ENCODE results near the gene ZFAND4.

Gene ZFAND4

GRCh38 chr10:45625879-45626278 lies 46.7 kb downstream of the ZFAND4 start:
- H3K9me3 ChIP-seq (ENCODE audit: insufficient read depth, low read depth, low read length), result no peaks in the 10 kb centered on the region
- TF ChIP-seq, protein P1, sequence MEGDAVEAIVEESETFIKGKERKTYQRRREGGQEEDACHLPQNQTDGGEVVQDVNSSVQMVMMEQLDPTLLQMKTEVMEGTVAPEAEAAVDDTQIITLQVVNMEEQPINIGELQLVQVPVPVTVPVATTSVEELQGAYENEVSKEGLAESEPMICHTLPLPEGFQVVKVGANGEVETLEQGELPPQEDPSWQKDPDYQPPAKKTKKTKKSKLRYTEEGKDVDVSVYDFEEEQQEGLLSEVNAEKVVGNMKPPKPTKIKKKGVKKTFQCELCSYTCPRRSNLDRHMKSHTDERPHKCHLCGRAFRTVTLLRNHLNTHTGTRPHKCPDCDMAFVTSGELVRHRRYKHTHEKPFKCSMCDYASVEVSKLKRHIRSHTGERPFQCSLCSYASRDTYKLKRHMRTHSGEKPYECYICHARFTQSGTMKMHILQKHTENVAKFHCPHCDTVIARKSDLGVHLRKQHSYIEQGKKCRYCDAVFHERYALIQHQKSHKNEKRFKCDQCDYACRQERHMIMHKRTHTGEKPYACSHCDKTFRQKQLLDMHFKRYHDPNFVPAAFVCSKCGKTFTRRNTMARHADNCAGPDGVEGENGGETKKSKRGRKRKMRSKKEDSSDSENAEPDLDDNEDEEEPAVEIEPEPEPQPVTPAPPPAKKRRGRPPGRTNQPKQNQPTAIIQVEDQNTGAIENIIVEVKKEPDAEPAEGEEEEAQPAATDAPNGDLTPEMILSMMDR (conservative IDR thresholded peaks at IDR 0.05; ENCODE audit: low read length), result no peak
- no peak for TF ChIP-seq EZH2phosphoT487 (IDR thresholded peaks at IDR 0.05; ENCODE audit: borderline replicate concordance)

GRCh38 chr10:45624724-45625123 lies 47.8 kb downstream of the ZFAND4 start:
- Histone ChIP-seq H3K9ac (ENCODE audit: low read depth, low read length, poor library complexity, severe bottlenecking) (no peak overlapping the region), H3K27me3 (ENCODE audit: insufficient read depth, low read length, poor library complexity, severe bottlenecking) (no peaks in the 10 kb centered on the region), H3F3A (ENCODE audit: low read depth) (no peaks in the 10 kb centered on the region), H3K4me2 (ENCODE audit: low read depth, low read length, poor library complexity, severe bottlenecking) (no peak overlapping the region), H3K9me2 (replicated peaks; ENCODE audit: low read depth, low read length) (no peaks in the 10 kb centered on the region), H3K4me3 (ENCODE audit: low read length, poor library complexity, severe bottlenecking) (no peak overlapping the region), H4K20me1 (ENCODE audit: insufficient read depth, low read length, poor library complexity, severe bottlenecking) (no peaks in the 10 kb centered on the region), H3K4me1 (ENCODE audit: insufficient read depth, low read length, poor library complexity, severe bottlenecking) (no peaks in the 10 kb centered on the region), H3K79me2 (ENCODE audit: insufficient read depth, low read length) (no peaks in the 10 kb centered on the region), H3K36me3 (ENCODE audit: insufficient read depth, low read length) (no peaks in the 10 kb centered on the region), H3K9me3 (ENCODE audit: insufficient read depth, low read depth, low read length) (no peaks in the 10 kb centered on the region), H2AFZ (ENCODE audit: low read length) (no peak overlapping the region)
- TF ChIP-seq EZH2phosphoT487 (IDR thresholded peaks at IDR 0.05; ENCODE audit: borderline replicate concordance), result no peak
- TF ChIP-seq, protein P1 (conservative IDR thresholded peaks at IDR 0.05; ENCODE audit: low read length), result no peak

More at GRCh38 chr10:45625879-45626278, 46.7 kb downstream of the ZFAND4 start:
- Histone ChIP-seq H3K9ac (ENCODE audit: low read depth, low read length, poor library complexity, severe bottlenecking) (no peak overlapping the region), H4K20me1 (ENCODE audit: insufficient read depth, low read length, poor library complexity, severe bottlenecking) (no peaks in the 10 kb centered on the region), H3K4me3 (ENCODE audit: low read length, poor library complexity, severe bottlenecking) (no peak overlapping the region), H3F3A (ENCODE audit: low read depth) (no peaks in the 10 kb centered on the region), H3K27me3 (ENCODE audit: insufficient read depth, low read length, poor library complexity, severe bottlenecking) (no peaks in the 10 kb centered on the region), H3K79me2 (ENCODE audit: insufficient read depth, low read length) (no peaks in the 10 kb centered on the region), H2AFZ (ENCODE audit: low read length) (no peak overlapping the region), H3K9me2 (replicated peaks; ENCODE audit: low read depth, low read length) (no peaks in the 10 kb centered on the region), H3K36me3 (ENCODE audit: insufficient read depth, low read length) (no peaks in the 10 kb centered on the region), H3K4me1 (ENCODE audit: insufficient read depth, low read length, poor library complexity, severe bottlenecking) (no peaks in the 10 kb centered on the region), H3K4me2 (ENCODE audit: low read depth, low read length, poor library complexity, severe bottlenecking) (no peak overlapping the region)

DNA sequence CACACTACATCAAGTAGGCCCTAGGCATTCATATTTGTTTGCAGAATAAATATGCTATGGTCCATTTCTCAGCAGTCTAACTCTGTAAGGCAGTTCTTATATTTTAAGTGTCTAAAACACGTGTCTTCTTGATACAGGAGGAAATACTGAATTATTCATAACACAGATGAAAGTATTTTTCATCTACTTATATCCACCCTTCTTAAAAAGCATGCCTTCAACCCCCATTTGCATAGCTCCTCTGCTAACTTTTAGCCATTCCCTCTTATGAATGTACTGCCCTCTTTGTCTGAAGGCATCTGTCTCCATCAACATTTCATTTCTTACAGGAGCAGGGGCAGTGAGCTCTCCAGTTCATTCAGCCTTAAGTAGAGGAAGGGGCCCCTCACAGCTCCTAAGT lies 57.7 kb downstream of the ZFAND4 start:
- no peak overlapping the region for H3K4me3 ChIP-seq (ENCODE audit: low read length, poor library complexity, severe bottlenecking)
- TF ChIP-seq, protein P1 (conservative IDR thresholded peaks at IDR 0.05; ENCODE audit: low read length), result no peak
- no peak for TF ChIP-seq EZH2phosphoT487 (IDR thresholded peaks at IDR 0.05; ENCODE audit: borderline replicate concordance)
- no peaks in the 10 kb centered on the region for H3K4me1 ChIP-seq (ENCODE audit: insufficient read depth, low read length, poor library complexity, severe bottlenecking)
- H3F3A ChIP-seq (ENCODE audit: low read depth), result no peaks in the 10 kb centered on the region
- no peak overlapping the region for H3K4me2 ChIP-seq (ENCODE audit: low read depth, low read length, poor library complexity, severe bottlenecking)
- H3K79me2 ChIP-seq (ENCODE audit: insufficient read depth, low read length), result no peaks in the 10 kb centered on the region
- H3K27me3 ChIP-seq (ENCODE audit: insufficient read depth, low read length, poor library complexity, severe bottlenecking), result no peaks in the 10 kb centered on the region
- no peaks in the 10 kb centered on the region for H3K36me3 ChIP-seq (ENCODE audit: insufficient read depth, low read length)
- no peak overlapping the region for H2AFZ ChIP-seq (ENCODE audit: low read length)
- H4K20me1 ChIP-seq (ENCODE audit: insufficient read depth, low read length, poor library complexity, severe bottlenecking), result no peaks in the 10 kb centered on the region
- no peak overlapping the region for H3K9ac ChIP-seq (ENCODE audit: low read depth, low read length, poor library complexity, severe bottlenecking)
- no peaks in the 10 kb centered on the region for H3K9me2 ChIP-seq (replicated peaks; ENCODE audit: low read depth, low read length)
- no peaks in the 10 kb centered on the region for H3K9me3 ChIP-seq (ENCODE audit: insufficient read depth, low read depth, low read length)

Data from Loucy (cell line).